A204.1 (cell line): Measurements from ENCODE around the gene SLC25A39.

Source experiments
- FAIRE-seq: peaks from 2 replicates; lab custom pipeline; 2012; peaks lifted over from hg19 to GRCh38; lab: Jason Lieb, UNC

SLC25A39 gene

DNA sequence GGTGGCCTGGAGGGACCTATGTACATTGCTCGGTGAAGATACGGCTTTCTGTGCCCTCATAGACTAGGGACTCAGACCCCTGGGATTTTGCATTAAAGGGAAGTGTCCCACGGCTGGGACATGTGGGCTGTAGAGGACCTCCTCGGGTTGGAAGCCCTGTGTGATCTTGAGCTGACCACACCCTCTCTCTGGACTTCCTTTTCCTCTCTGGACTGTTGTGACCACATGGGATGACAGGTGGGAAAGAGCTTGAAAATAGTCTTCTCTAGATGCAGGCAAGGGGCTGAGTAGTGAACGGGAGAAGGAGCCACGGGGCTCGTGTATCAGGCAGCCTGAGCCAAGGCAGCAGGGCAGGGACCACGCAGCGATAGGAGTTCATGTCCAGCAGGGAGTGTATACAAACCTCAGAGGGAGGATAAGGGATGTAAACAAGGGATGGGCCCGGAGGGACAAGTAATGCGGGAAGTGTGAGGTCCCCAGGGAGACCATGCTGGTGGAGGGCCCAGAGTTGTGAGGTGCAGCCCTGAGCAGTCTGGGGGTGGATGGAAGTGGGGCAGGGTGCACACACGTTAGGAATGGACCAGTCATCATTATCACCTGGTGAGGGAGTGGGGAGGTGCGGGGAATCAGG lies 52.2 kb downstream of the SLC25A39 start:
- no peak for FAIRE-seq
